ENCODE results near the gene MTMR1. TPM values are rescaled to one million over a fixed set of nuclear protein-coding genes. Genes with fewer than 3 reads are reported as not detected.

The MTMR1 gene
- total and polyA plus RNA-seq, 2 donors from 2014 or later = 6.2 to 24.5 TPM

Other genes with a start within 250 kb of the MTMR1 start
- gene MTM1, start 124.8 kb upstream of the MTMR1 start, total RNA-seq = 20.5 TPM
- gene MTM1, start 124.8 kb upstream of the MTMR1 start, polyA plus RNA-seq (ENCODE audit: insufficient read depth, low read depth, low replicate concordance) = 6.6 TPM
- gene CD99L2, start 205.3 kb downstream of the MTMR1 start, total RNA-seq = 38.0 TPM
- 30.9 TPM for gene CD99L2, start 205.3 kb downstream of the MTMR1 start, polyA plus RNA-seq (ENCODE audit: insufficient read depth, low read depth, low replicate concordance)